Peyer's patch (tissue), 4 donors: ENCODE measurements around the gene UBE2F. TPM values are rescaled to one million over a fixed set of nuclear protein-coding genes. Genes with fewer than 3 reads are reported as not detected.

Experiments used
- DNase-seq, 3 donors: peaks; one replicate each; pipeline ENCODE4 v3.0.0-alpha.2; 2017 to 2019
- H3K27ac ChIP-seq, 4 donors: fragments of 200-600 bp; sonication (generic); one replicate each; pipeline ENCODE4 v1.5.1; 2016 to 2019
- H3K27me3 ChIP-seq, 2 donors: fragments of 200-600 bp; sonication (generic); one replicate each; pipeline ENCODE4 v1.5.1; 2019
- H3K36me3 ChIP-seq, 3 donors: fragments of 200-600 bp; sonication (generic); one replicate each; pipeline ENCODE4 v1.5.1; 2016 to 2019
- H3K4me1 ChIP-seq, 4 donors: fragments of 200-600 bp; sonication (generic); one replicate each; pipeline ENCODE4 v1.5.1; 2016 to 2019
- H3K4me3 ChIP-seq, 4 donors: fragments of 200-600 bp; sonication (generic); 1 replicate in 3 of 4; 2 replicates in 1 of 4; pipeline ENCODE4 v1.5.1; 2016 to 2019; ENCODE audit warnings: mild to moderate bottlenecking in 1 of 4
- H3K9me3 ChIP-seq, 4 donors: fragments of 200-600 bp; sonication (generic); one replicate each; pipeline ENCODE4 v1.5.1; 2016 to 2019; ENCODE audit warnings: mild to moderate bottlenecking in 1 of 4
- CTCF ChIP-seq, 6 experiments: fragments of 450-650 bp in 4 of 6; fragments of 200-600 bp in 2 of 6; sonication (generic) in 1 of 6; IDR thresholded peaks; one replicate each; pipeline ENCODE4 v1.5.1; 2017 to 2019; ENCODE audit warnings: antibody characterized with exemption in 6 of 6, mild to moderate bottlenecking in 3 of 6, moderate library complexity in 1 of 6
- POLR2A ChIP-seq, 2 donors: fragments of 450-650 bp; IDR thresholded peaks; one replicate each; pipeline ENCODE4 v1.5.1; 2017; ENCODE audit warnings: antibody characterized with exemption in 2 of 2, mild to moderate bottlenecking in 2 of 2, moderate library complexity in 2 of 2
- small RNA-seq, 2 donors: library from RNA; depleted of rRNA; stranded (forward); fragments of <200 nt; gene quantifications; one replicate each; pipeline ENCODE3, GENCODE V24; 2016
- total RNA-seq, 4 donors: library from RNA; depleted of rRNA; stranded (reverse); fragments of >200 nt; gene quantifications; one replicate each; pipeline ENCODE4 v1.1.0, GENCODE V29; 2016

The UBE2F gene
- total RNA-seq, 4 donors from 2014 or later: 21.5 to 67.7 (median 50.3) TPM

DNA sequence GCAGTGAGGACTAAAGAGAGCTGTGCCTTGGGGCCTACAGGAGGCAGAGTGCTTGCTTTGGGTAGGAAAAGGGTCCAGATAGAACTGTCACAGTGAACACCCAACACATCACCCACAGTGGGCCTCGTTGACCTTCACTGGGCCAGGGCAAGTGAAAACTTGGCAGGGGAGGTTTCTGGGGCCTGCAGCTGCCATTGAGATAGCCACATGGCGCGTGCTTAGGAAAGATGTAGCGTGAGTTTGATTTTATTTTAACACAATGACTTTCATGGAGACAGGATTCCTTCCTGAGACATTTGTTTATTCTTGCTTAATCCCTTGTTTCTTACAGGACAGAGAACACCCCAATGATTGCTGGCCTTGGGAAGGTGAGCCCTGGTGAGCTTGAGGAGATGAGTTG, 124.1 kb downstream of the UBE2F start:
- peak in 1 of 3 donors; percentile 29 for DNase-seq
- no peak overlapping the region for H3K27ac ChIP-seq
- no peaks in the 10 kb centered on the region for H3K4me1 ChIP-seq
- no peak for TF ChIP-seq CTCF (IDR thresholded peaks at IDR 0.05)
- TF ChIP-seq POLR2A (IDR thresholded peaks at IDR 0.05): no peak
- no peak overlapping the region for H3K4me3 ChIP-seq
- no peaks in the 10 kb centered on the region for H3K27me3 ChIP-seq
- H3K9me3 ChIP-seq: no peaks in the 10 kb centered on the region
- H3K36me3 ChIP-seq: peaks cover 0 to 4% (median 0%) of the 10 kb centered on the region in 3 donors

GRCh38 chr2:238091436-238092060, 124.7 kb downstream of the UBE2F start:
- Histone ChIP-seq H3K9me3 (no peaks in the 10 kb centered on the region), H3K4me3 (no peak overlapping the region), H3K27ac (no peak overlapping the region), H3K27me3 (no peaks in the 10 kb centered on the region), H3K4me1 (no peaks in the 10 kb centered on the region), H3K36me3 (peaks cover 0 to 4% (median 0%) of the 10 kb centered on the region in 3 donors)
- TF ChIP-seq CTCF (IDR thresholded peaks at IDR 0.05) (no peak), POLR2A (IDR thresholded peaks at IDR 0.05) (no peak)
- peak in 1 of 3 donors; percentile 44 for DNase-seq

Small RNA genes lying within 50 kb of the gene (small RNA-seq; reads per million reads assigned to genes)
- 0 reads per million in 2 donors for gene RNU6-1333P

Other genes starting within 250 kb of the UBE2F start
- gene RBM44, start 168.2 kb upstream of the UBE2F start, total RNA-seq: 1 to 10 TPM in 2 of 4 donors, under 1 TPM in 2; 0.38 to 2.5 (median 1.4) TPM
- 10 to 100 TPM; 11.6 to 87.4 (median 37.1) TPM for gene RAMP1, start 107.4 kb upstream of the UBE2F start, total RNA-seq
- 10 to 100 TPM; 13.2 to 45.2 (median 24.2) TPM for gene SCLY, start 94.0 kb downstream of the UBE2F start, total RNA-seq
- gene ESPNL, start 133.3 kb downstream of the UBE2F start, total RNA-seq: 1 to 10 TPM in 1 of 4 donors, under 1 TPM in 1, not detected in 2; 0.27 to 2.5 TPM
- gene KLHL30, start 171.7 kb downstream of the UBE2F start, total RNA-seq: under 1 TPM in 2 of 4 donors, not detected in 2; 0.27 to 0.28 TPM
- gene ERFE, start 192.0 kb downstream of the UBE2F start, total RNA-seq: under 1 TPM in 3 of 4 donors, not detected in 1; 0.40 to 0.57 (median 0.53) TPM
- gene ILKAP, start 236.7 kb downstream of the UBE2F start, total RNA-seq: 10 to 100 TPM; 35.7 to 52.4 (median 43.8) TPM